DLD1 (cell line): ENCODE measurements around the gene COL4A1.

ENCODE experiments used
- in situ Hi-C: cut with HindIII; loops from 2 replicates; pipeline ENCODE4 v1.10.0; 2017; ENCODE audit warnings: low sequenced_read_pairs

The COL4A1 gene

DNA sequence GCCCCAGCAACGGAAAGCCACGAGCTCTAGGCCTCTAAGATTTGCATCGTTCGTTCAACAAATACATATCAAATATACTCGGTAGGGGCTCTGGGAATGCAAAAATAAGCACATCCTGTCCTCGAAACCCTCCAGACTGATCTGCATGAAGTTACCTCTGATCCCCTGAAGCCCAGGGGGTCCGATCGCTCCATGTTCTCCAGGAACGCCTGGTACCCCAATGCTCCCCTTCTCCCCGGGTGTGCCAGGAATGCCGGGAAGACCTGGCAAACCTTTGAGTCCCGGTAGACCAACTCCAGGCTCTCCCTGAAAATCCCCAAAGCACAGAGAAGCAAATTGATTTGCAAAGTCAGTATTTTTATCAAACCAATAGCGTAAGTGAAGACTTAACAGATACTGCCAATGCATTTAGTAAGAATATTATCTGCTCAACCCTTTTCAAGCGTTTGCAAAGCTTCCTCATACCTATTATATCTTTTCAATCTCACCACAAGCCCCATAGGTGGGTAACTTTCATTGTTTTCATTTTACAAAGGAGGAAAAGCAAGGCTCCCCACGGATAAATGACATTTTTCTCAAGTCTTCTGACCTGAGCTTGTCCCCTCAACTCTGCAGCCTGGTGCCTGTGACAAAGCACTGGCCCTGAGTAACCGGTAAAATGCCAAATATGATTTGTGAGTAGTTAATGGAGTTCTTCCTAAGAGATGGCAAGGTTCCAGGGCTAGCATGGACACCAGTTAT lies 127.7 kb downstream of the COL4A1 start:
- in situ Hi-C loops: no loop called here

DNA sequence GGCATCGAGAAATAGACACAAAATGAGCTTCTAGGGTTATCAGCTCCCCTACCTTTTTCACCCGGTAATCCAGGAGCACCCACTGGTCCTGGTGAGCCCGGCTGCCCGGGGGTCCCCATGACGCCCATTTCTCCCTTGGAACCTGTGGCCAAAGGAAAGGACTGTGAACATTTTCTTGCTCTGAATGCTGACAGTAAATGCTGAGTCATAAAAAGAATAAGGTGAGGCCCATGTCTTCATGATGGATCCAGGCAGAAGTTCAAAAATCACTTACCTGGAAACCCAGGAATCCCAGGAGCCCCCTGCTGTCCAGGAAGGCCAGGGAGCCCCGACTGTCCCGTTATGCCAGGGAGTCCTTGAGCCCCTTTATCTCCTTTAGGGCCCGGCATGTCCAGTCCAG lies 129.2 kb downstream of the COL4A1 start:
- in situ Hi-C loops: no loop called here

DNA sequence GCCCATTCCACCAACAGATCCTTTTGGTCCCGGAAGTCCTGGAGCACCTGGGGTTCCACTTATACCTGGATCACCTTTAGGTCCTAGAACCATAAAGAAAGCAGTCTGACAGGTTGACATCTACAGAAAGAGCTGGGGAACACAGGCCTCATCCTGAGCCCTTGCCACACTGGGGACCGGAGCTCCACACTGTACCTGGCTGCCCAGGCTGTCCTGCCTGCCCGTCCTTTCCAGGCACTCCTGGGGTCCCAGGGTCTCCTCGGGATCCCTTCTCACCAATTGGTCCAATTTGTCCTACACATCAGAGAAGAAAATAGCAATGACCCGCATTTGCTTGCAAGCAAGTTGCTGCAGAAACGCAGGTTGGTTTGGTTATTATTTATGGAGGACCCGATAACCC lies 130.5 kb downstream of the COL4A1 start:
- in situ Hi-C loops: no loop called here

DNA sequence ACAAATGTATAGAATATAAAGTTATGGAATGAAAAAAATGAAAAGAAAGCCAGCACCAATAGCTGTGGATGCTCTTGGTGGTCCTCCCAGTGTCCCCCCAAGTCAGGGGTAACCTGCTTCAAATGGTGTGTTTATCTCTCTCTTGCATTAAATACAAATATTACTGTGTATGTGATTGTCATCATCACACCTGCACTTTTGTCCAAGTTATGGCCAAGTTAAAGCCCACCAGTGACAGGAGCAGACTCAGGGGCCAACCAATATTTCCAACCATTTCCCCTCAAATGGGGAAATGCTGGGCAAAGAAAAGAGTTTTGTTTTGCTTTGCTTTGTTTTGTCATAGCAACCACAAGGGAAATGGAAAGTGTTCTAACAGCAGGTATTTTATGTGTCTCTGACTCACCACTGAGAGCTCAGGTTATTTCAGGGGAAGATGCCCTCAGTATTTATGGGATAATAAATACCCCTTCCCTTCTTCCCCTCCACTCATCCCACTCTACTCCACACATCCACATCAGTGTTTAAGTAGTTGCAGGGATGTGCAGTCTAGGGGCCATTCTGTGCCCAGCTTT lies 133.6 kb downstream of the COL4A1 start:
- in situ Hi-C loops: no loop called here

DNA sequence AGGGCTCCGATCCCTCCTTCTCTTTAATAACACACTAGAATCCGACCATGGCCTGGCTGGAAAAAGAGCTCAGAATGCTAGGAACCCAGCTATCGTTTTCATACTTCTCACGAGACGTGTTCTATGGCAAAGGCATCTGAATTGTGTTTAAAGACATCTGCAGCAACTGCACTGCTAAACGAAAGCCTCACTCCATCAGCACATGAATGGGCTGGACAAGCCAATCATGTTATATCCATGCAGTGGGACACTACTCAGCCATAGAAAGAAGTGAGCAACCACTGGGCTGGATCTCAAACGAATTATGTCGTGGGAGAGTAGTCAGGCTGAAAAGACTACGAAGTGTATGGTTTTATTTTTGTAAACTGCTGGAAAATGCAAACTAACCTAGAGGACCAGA lies 136.1 kb downstream of the COL4A1 start:
- in situ Hi-C loops: no loop called here

DNA sequence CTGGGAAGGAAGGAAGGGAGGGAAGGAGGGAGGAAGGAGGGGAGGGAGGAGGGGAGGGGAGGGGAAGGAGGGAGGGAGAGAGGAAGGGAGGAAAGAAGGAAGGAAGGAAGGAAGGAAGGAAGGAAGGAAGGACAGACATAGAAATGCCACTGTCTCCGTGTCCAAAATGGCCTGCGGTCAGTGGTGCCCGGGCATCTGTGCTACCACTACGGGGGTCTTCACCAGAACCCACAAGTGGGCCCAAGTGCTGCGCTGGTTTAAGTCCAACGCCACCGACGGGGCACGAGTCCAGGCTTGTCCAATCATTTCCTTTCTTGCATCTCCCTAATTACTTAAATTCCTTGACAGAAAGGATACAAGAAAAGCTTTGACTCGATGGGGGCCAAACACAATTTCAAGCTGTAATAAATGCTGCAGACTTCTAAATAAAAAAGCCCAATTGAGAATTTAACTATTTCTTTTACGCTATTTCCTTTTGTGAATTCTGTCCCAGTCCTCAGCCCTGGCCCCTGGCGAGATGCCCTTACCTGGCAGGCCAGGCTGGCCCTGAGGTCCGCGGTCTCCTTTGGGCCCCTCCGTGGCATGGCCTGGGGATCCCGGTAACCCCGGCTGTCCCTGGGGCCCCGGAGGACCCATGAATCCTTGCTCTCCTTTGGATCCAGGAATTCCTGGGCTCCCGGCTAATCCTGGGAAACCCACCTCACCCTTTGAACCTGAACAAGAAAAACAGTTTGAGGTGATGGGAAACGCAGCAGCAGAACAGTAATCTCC lies 136.8 kb downstream of the COL4A1 start:
- in situ Hi-C loops: no loop called here

DNA sequence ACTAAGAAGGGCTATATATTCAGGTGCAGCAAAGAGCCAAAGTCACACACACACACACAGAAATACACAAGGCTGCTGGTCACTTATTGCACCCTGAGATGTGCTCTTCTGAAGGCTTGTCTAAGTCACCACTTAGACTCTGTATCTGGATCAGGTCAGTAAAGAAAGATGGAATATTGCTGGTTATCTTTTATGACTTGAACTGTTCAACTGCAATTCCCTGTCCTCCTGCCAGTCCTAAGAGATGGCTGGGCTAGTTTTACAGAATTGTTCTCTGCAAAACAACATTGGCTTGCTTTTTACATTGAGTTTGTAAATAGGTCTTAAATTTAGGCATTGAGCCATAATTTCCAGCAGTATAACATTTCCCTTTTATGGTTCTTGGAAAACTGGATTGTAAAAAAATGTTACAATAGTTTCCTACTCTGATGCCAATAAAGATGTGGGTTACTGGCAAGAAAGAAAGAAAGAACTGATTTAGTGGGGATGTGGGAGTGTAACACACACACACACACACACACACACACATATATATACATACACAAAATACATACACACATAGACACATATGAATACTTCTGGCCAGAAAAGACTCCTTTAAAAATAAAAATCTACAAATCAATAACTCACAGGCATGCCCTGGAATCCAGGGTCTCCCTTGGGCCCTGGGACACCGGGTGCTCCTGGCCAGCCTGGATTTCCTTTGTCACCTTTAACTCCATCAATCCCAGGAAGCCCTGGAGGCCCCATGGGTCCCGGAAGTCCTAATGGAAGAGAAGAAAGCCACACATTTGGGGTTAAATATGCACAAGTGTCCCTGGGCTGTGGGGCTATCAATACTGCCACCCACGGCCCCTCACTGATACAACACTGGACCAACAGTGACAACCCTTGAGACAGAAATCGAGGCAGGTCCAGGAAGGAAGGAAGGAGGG lies 137.7 kb downstream of the COL4A1 start:
- in situ Hi-C loops: no loop called here

DNA sequence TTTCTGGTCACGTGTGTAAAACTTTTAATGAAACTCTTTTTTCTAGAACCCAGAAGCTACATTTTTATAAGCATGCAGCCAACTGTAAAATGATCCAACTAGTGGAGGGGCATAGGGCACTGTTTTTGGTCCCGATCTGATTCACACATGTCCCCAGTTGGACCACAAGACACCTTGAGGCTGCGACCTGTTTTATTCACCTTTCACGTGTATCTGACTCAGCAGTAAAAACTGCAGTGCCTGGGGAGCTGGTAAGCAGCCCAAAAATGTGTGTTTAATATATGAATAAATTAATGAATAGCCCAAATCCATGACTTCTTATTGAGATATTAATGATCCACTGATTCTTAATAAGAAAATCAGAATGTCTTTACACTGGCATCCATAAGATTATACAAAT lies 140.4 kb downstream of the COL4A1 start:
- in situ Hi-C loops: no loop called here

DNA sequence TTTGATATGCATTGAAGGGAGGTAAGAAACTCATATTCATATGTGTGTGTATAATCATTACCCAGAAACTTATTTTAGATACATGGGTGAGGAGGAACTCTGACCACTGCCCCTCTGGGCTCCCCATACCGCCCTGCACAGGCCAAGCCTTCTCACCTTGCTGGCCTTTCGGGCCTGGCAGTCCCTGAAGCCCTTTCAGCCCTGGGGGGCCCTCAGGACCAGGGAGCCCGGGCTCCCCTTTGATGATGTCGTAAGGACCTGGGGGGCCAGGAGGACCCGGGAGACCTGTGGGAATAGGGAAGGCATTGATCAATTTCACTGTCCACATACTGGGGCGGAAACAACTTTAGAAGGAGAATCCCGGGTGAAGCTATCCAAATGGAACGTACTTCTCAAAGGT lies 142.3 kb downstream of the COL4A1 start:
- in situ Hi-C loops: no loop called here

DNA sequence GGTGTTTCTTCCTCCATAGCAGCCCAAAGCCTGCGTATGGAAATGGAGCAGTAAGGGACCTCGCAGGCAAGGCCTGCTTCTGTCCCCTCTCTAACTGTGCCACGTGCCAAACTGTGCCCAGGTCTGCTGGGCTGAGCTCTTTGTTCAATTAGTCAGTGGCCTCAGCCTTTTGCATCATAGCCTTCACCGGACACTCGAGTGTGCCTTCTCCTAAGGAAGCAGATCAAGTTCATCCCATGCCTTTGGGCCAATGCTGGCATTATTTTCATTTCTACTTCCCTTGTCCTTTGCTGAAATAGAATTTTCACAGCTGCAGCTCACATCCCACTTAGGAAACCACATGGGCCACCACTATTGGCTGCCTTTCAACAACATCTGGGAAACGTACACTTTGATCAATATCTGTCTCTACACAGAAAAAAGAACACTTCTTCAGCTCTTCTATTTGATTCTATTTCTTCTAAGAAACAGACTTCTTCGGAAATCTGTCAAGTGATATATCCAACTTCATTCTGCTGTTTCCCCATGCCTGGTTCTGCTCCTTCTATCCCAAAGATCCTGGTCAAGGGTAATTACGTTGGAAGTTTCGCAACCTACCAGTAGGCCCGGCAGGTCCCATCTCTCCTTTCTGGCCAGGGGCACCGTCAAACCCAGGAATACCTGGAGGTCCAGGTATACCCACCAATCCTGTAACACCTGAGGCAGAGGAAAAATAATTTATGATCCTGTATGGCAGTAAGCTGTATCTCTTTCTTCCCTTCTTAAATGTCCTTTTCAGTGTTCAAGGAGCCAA lies 143.9 kb downstream of the COL4A1 start:
- in situ Hi-C loops: no loop called here

DNA sequence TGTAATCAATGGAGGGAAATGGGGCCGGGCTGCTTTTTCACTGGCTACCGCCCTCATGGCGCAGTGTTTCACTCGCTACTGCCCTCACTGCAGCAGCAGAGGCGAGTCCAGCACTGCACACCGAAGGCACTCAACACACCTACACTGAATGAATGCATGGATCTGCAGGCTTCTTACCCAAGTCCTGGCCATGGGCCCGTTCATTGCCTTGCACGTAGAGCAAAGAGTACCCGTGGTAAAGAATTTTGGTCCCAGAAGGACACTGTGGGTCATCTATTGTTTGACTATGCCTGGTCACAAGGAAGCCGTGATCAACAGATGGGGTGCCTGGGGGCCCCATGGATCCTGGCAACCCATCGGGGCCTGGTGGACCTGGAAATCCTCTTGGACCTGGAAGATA lies 144.9 kb downstream of the COL4A1 start:
- in situ Hi-C loops: no loop called here

DNA sequence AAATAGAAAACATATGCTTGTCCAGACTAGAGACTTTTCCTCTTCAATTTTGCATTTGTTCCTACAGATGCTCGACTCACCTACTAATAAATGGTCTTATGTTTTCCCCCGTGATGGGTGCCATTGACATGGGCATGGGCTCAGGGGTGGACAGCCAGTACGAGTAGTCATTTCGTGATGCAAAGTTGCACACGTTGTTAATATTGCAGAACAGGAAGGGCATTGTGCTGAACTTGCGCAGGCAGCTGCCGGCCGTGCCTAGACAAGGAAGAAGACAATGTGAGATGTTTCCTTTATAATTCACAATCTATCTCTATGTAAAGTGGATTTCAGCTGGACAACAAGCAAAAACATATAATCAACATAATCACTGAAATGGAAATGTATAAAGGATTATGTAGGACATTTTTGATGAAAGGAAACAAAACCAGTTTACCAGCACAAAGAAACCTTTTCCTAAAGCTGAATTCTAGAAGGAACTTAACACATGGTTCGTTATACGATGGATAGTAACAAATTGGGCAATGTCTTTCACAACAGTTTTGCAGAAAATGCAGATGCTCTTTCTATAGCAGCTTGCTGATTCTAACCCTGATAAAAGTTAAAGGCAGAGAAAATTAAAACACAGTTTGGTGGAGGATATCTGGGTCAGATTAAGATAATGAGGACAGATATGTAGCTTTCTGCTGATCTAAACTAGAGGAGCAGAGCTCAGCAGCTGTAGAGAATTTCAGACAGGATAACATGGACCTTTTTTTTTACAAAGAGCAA lies 145.7 kb downstream of the COL4A1 start:
- in situ Hi-C loops: no loop called here

DNA sequence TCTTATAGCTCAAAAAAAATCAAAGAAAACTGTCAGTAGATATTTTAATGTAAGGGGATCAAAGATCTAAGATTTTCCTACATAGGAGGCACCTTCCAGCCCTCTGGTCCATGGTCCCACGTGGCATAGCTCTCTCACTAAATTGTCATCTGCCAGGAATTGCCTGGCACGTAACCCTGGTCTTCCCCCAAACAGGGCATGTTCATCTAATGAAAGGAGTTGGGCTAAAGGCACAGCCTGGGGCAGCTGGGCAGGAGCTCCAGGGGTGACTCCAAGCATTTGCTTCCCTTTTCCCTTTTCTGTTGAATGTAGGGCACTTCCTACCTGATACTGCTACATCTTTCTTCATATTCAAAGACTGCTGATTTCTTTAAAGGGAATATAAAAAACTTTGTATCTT lies 148.7 kb downstream of the COL4A1 start:
- in situ Hi-C loops: no loop called here

DNA sequence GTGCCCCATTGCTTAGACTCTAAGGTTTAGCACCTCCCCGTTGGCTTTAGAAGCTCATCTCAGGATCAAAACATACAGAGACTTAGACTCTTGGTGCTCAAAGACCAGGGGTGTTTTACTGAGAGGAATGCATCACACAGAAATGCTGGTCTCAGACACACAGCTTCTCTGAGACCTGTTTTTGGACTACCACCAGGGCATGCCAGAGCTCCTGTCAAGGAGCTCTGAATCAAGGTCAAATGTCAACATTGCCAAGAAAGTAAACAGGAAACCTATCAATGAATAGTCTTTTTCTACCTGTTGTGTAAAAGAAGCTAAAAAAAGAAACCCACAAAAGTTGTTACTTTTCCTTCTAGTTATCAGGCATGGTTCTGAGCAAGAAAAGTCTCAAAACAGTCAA lies 149.2 kb downstream of the COL4A1 start:
- in situ Hi-C loops: no loop called here

DNA sequence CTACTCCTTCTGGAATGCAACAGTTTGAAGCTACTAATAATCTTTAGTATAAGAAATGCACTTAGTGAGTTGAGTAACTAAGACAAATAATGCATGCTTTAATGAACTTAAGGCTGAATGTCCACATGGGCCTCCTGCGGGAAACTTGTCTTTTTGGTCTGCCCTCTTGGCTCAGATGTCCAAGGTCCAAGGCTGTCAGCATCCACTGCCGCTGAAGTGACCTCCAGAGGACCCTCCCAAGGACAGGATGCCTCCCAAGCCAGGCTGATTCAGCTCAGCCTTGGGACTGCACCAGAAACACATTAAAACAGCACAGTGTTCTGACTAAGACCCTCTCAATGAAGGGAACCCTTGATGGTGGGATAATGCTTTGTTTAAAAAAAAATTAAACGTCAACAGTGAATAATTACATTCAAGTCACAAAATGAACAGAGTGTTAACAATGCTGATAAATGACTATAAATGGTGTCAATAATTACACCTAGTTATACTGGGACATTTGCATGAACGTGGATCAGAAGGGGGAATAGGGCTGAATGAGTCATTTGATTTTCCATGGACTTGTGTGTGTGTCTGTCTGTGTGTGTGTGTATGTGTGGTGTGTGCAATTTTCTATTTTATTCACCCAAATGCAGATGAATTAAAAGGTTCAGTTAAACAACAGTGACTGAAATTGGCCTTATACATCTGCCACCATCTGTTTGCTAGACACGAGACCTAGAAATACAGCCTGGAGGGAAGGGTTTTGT lies 150.5 kb downstream of the COL4A1 start:
- in situ Hi-C loops: no loop called here

DNA sequence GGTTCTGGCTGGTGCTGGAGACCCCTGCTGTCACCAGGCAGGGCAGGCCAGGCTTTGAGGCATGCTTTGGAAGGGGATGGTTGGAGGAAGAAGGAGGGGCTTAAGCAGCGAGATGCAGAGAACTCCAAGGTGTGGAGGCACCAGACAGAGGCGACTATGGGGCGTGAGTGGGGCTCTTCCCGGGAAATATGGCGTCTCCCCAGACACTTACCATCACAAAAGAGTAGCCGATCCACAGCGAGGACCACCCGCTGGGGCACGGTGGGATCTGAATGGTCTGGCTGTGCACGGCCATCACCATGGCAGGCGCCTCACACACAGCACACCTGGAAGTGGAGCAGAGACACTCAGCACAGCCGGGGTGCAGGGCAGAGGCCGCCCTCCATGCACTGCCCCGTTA lies 151.9 kb downstream of the COL4A1 start:
- in situ Hi-C loops: no loop called here

DNA sequence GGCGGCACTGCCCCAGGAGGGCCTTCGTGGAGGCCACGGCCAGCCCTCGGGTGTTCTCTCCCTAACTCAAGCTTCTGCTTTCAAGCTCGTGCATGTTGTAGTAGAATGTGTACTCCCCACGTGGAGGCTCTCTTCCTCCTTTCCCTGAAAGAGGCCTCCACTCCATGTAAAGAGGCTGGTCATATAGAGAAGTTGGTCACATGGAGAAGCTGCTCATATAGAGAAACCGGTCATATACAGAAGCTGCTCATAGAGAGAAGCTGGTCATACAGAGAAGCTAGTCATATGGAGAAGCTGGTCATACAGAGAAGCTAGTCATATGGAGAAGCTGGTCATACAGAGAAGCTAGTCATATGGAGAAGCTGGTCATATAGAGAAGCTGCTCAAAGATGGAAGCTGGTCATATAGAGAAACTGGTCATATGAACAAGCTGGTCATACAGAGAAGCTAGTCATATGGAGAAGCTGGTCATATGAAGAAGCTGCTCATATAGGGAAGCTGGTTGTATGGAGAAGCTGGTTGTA lies 152.5 kb downstream of the COL4A1 start:
- in situ Hi-C loops: no loop called here

DNA sequence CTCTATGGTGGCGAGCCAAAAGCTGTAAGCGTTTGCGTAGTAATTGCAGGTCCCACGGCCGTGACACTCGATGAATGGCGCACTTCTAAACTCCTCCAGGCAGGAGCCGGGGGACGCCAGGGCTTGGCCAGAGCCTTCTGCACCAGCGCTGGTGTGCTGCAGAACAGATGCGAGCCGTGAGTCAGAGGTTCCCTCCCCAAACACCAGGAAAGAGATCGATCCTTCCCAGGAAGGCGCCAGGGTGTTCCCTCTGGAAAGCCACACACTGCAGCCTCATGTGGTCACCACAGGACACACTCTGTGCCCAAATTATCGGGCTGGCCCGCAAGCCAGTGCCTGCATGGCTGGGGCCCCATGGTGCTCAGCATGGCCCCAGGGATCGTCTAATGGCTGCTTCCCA lies 154.6 kb downstream of the COL4A1 start:
- in situ Hi-C loops: no loop called here

DNA sequence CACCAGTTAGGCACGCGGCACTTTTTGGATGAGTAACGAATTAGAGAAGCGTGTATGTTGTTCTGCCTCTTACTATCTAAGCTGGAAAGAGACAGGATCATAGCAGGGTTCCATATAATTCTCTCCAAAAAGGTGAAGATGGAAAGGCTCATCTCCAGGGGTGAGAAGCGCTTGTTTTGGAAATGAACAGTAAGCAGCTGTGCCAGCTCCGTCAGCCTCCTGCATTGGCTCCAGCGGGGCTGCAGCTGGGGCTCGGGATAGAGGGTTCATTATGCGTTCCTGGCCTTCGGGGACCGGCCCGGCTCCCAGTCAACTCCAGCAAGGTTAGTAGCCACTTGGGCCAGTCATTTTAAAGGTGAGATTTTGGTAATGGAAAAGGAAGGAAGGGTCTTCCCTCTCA lies 155.5 kb downstream of the COL4A1 start:
- in situ Hi-C loops: no loop called here
